GM19238 (cell line): Measurements from ENCODE around the gene TTLL10.
"Not testable (repeated sequence)": the region's sequence is repeated elsewhere in the genome, so short reads cannot be mapped to it uniquely, and the experiment has no call there.

ENCODE experiments used
- DNase-seq: peaks from one replicate; pipeline ENCODE4 v3.0.0; 2011; ENCODE audit warnings: low spot score; ENCODE audit not compliant: insufficient read length

The TTLL10 gene

DNA sequence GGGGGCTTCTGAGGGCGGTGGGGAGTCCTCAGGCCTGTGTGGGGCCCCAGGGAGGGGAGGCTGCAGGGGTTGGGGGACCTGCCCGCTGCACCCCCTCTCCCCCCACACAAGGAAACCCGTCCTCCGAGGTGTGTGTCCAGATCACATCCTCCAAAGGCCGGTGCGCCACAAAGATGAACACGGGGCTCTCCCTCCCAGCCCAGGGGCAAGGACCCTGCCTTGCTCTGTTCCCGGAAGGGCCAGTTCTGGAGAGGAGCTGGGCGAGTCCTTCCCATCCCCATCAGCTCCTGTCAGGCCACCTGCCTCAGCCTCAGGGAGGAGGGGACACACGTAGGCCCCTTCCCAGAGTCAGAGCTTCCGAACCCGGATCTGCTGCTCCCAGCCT, 2.5 kb upstream of the TTLL10 start:
- DNase-seq = no peak

DNA sequence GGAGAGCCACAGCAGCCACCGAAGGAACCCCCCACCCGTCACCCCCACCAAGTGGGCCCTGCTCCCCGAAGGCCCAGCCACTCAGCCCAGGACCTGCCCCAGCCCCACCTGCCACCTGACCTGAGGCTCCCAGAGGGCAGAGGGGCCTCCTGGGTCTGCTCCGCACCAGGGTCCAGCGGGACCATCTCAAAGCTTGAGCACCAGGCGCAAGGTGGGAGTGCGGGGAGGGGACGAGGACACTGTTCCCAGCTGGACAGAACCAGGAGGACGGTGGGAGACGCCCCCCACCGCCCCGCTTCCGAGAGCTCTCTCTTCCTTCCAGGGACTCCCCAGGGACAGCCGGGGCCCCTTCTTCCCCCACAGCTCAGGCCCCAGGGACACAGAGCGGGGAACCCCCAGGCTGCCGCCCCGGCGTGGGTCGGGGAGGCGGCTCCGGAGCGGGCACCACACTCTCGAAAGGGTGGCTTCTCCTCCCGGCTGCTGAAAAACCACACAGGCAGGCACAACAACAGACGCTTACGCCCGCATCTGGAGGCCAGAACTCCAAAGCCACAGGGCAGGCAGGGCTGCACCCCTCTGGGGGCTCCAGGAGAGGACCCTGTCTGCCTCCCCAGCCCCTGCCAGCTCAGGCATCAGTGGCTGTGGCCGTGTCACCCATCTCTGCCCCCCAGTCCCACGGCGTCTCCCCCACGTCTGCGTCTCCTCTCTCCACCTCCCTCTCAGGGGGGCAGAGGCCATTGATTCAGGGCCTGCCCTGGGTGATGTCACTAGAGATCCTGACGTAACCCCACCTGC, 1.9 kb upstream of the TTLL10 start:
- DNase-seq = no peak

- no peak for DNase-seq
Measured at GRCh38 chr1:1173061-1173792, 453 bp upstream of the TTLL10 start.

GRCh38 chr1:1175221-1176062, 1.8 kb downstream of the TTLL10 start:
- no peak for DNase-seq

DNA sequence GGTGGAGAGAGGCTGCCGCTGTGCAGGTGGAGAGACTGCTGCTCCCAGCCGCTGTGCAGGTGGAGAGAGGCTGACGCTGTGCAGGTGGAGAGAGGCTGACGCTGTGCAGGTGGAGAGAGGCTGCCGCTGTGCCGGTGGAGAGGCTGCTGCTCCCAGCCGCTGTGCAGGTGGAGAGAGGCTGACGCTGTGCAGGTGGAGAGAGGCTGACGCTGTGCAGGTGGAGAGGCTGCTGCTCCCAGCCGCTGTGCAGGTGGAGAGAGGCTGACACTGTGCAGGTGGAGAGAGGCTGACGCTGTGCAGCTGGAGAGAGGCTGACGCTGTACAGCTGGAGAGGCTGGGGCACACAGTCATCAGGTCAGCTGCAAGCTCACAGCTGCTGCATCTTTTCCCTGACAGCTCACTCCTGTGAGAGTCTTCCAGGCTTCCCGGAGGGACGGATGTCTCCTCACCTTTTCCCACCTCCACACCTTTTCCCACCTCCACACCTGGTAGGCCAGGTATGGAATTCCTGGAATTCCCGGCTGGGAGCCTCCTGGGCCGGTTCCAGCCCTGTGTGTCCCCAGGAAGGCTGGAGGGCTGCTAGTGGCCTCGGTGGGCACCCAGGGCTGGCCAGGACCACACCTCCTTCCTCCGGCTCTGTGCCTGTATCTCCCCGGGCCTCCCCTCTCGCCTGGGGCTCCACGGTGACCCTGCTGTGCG, 2.5 kb downstream of the TTLL10 start:
- not testable (repeated sequence) for DNase-seq

DNA sequence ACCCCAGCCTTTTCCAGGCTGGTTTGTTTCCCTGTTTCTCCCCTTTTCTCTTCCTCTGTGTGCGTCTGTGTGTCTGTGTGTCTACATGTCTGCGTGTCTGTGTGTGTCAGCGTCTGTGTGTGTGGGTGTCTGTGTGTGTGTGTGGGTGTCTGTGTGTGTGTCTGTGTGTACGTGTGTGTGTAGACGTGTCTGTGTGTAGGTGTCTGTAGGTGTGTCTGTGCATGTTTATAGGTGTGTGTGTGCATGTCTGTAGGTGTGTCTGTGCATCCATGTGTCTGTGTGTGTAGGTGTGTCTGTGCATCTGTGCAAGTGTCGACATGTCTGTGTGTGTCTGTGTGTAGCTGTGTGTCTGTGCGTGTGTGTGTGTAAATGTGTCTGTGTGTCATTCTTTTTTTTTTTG, 3.3 kb downstream of the TTLL10 start:
- no peak for DNase-seq

DNA sequence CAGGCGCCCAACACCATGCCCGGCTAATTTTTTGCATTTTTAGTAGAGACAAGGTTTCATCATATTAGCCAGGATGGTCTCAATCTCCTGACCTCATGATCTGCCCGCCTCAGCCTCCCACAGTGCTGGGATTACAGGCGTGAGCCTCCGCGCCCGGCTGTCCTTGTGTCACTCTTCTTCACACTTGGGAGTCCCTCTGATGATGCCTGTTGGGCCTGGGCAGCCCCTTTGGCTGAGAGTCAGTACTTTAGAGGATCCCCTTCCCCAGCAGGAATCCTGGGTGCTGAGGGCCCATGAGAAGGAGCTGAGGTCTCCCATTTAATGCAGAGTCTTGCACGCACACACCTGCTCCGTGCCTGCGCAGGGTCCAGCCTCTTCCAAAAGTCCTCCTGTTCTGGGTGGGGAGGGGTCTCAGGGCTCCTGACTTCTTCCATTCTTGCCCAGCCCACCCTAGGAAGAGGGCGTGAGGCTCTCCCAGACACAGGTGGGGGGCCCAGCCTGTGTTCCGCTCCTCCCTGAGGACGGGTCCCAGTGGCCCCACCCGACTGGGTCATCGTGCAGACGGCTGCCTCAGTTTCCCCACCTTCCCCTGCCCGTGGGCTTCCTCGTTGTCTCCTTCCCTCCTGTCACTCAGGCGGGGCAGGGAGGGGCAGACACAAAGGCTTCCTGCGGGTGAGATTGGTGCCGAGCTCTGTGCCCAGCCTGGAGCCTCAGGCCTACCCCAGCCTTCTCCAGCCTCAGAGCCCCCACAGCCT, 3.9 kb downstream of the TTLL10 start:
- no peak for DNase-seq

GRCh38 chr1:1178794-1179331, 5.2 kb downstream of the TTLL10 start:
- no peak for DNase-seq

- no peak for DNase-seq
Measured at GRCh38 chr1:1179346-1179982, 5.8 kb downstream of the TTLL10 start.

DNA sequence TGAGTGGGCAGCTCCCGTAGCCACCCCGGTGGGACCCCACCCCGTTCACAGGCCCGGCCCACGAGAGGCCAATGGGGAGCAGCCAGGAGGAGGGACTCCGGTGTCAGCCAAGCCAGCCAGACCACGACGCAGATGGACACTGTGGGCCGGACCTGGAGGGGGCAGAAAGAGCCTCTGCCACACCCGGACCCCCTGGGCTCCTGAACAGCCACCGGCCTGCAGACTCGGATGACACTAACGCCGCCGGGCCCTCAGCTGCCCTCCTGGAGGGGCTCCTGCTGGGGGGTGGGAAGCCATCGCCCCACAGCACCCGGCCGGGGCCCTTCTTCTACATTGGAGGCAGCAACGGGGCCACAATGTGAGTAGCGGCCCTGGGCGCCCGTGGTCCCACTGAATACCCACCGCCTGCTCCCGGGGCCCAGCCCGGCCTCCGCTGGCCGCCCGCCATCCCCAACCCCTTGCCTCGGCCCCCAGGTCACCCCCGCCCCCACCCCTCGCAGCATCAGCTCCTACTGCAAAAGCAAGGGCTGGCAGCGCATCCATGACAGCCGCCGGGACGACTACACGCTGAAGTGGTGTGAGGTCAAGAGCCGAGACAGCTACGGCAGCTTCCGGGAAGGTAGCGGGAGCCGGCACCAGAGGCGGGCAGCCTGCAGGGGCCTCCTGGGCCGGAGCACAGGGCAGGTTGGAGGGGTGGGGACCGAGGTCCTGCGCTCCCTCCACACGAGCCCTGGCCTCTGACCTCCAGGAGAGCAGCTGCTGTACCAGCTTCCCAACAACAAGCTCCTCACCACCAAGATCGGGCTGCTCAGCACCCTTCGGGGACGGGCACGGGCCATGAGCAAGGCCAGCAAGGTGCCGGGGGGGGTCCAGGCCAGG, 6.5 kb downstream of the TTLL10 start:
- DNase-seq = no peak

GRCh38 chr1:1181129-1181937, 7.7 kb downstream of the TTLL10 start:
- DNase-seq = no peak

- no peak for DNase-seq
Measured at GRCh38 chr1:1181938-1182410, 8.3 kb downstream of the TTLL10 start.

GRCh38 chr1:1182491-1183220, 9.0 kb downstream of the TTLL10 start:
- no peak for DNase-seq

DNA sequence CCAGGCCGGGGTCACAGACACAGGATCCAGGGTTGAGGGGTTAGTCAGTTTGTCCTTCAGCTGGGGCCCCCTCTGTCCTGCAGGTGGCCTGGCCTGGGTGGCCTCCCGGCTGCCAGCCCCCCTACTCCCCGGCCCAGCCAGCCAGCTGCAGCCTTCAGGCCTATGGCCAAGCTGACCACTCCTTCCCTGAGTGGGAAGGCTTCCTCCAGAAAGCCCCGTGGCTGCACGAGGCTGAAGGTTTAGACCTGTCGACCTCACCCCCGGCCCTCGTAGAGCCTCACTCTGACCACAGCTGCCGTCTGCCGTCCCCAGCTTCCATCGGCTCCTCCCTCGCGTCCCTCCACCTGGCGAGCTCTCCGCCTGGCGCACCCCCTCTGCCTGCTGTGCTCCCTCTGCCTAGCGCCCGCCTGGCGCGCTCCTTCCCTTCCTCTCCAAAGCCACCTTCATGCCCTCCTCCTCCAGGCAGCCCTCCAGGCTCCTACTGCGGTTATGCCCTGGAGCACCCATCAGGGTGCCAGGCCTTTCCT, 9.6 kb downstream of the TTLL10 start:
- no peak for DNase-seq

DNA sequence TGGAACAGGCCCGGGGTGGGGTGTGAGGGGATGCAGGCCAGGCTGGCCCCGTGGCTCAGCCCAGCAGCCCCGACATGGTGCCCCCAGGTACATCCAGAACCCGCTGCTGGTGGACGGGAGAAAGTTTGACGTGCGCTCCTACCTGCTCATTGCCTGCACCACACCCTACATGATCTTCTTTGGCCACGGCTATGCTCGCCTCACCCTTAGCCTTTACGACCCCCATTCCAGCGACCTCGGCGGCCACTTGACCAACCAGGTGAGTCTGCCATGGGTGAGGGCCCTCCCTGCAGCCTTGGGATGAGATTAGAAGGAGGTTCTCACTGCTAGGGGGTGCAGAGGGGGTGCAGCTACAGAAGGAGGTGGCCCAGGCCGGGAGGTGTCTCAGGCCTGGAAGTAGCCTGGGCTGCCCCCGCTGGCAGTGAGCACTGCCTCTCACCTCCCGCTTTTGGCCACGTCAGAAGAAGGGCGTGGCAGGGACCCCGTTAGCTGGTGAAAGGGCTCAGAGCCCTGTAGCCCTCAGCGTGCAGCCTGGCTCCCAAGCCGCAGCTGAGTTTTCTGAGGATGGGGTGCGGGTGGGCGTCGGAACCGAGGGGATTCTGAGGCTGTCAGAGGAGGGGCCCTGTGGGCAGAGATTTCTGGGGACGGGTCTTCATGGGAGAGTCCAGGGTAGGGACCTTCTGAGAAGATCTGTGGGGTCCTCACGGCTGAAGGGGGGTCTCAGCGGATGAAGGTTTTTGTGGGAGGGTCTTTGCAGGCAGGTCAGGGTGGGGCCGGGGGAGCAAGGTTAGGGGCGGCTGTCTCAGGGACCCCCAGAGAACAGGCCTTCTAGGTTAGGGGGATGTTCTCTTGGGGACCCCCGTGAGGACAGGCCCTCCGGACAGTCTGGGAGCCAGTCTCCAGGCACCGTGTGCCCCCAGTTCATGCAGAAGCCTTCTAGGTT, 10.4 kb downstream of the TTLL10 start:
- no peak for DNase-seq
